Ovary (tissue), 3 donors: ENCODE results near the gene ALPK1.

Source experiments
- CTCF ChIP-seq, 3 donors: fragments of 450-650 bp in 2 of 3; fragments of 200-600 bp in 1 of 3; IDR thresholded peaks; one replicate each; pipeline versions ENCODE4 v1.5.1 to v1.8.0; 2016 to 2022; ENCODE audit warnings: antibody characterized with exemption in 3 of 3, mild to moderate bottlenecking in 1 of 3
- POLR2A ChIP-seq: fragments of 450-650 bp; IDR thresholded peaks from one replicate; pipeline ENCODE4 v1.6.1; 2017; ENCODE audit warnings: antibody characterized with exemption, mild to moderate bottlenecking, moderate library complexity
- donor health status: DM: no; HTN: no; CAD: no.

GRCh38 chr4:112485930-112486329, 188.8 kb downstream of the ALPK1 start:
- no peak for TF ChIP-seq CTCF (IDR thresholded peaks at IDR 0.05)
- no peak for TF ChIP-seq POLR2A
